Measurements from ENCODE around the gene CHAT.

CHAT gene

GRCh38 chr10:49596493-49596809 is 17.4 kb upstream of the CHAT start:
- in situ Hi-C loops (cut with MboI; ENCODE audit: low sequenced_read_pairs): loop anchor here (25.0 kb wide), 1 partner anchor 616 kb away; no protein-coding TSS in a partner anchor

- in situ Hi-C loops (cut with MboI; ENCODE audit: low sequenced_read_pairs): loop anchor here (25.0 kb wide), 1 partner anchor 615 kb away; no protein-coding TSS in a partner anchor
Observed at GRCh38 chr10:49596836-49597235, 17.0 kb upstream of the CHAT start.

- in situ Hi-C loops (cut with MboI; ENCODE audit: low sequenced_read_pairs): loop anchor here (25.0 kb wide), 1 partner anchor 615 kb away; no protein-coding TSS in a partner anchor
Observed at GRCh38 chr10:49597426-49598163, 16.2 kb upstream of the CHAT start.

- in situ Hi-C loops (cut with MboI; ENCODE audit: low sequenced_read_pairs): loop anchor here (25.0 kb wide), 1 partner anchor 614 kb away; no protein-coding TSS in a partner anchor
Observed at GRCh38 chr10:49598164-49598856, 15.5 kb upstream of the CHAT start.

DNA sequence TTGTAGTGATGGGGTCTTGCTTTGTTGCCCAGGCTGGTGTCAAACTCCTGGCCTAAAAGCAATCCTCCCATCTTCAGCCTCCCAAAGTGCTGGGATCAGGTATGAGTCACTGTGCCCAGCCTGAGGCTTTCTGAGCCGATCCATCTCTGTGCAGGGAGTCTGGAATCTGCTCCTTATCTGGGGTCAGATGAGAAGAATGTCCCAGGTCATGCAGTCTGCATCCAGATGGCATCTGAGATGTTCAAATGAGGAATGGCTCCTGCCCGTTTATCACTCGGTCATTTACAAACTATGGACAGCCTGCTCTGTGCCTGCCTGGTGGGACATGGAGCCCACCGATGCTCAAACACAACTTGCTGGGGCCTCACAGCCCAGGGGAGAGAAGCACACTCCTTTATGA is 14.9 kb upstream of the CHAT start:
- in situ Hi-C loops (cut with MboI; ENCODE audit: low sequenced_read_pairs): loop anchor here (25.0 kb wide), 1 partner anchor 613 kb away; no protein-coding TSS in a partner anchor

DNA sequence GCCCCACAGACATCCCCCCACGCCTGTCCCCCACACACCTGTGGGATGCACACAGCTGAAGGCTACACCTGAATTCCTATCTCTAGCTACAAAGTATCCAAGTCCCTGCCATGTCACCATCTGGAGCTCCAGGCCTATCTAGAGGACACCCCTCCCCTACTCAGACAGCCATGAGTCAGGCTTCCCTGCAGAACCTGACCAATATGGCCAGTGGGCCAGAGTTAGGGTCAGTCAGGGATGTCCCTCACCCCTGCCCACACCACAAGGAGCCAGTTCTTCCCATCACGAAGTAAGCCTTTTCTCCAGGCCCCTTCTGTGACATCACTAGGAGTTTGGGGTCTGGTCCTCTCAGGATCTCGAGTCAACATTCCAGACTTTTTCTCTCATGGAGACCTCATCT is 14.3 kb upstream of the CHAT start:
- in situ Hi-C loops (cut with MboI; ENCODE audit: low sequenced_read_pairs): loop anchor here (25.0 kb wide), 1 partner anchor 613 kb away; no protein-coding TSS in a partner anchor

DNA sequence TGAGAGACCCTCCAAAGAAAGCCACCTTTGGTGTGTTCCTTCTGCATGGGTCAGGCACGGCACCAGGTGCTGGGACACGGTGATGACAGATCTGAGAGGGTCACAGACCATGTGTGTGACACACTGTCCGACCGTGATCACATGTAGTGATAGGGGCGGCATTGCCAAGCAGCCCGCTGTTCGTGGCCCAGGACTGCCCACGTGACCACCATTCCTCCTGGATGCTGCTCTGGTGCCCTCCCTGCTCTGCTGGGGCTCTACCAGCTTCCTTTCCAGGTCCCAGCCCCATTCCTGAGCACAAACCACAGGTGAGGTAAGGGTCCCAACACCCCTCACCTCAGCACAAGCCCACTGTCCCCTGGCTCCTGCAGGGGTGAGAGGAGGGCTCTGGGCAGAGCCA is 13.8 kb upstream of the CHAT start:
- in situ Hi-C loops (cut with MboI; ENCODE audit: low sequenced_read_pairs): no loop called here

GRCh38 chr10:49600781-49601400 is 12.9 kb upstream of the CHAT start:
- in situ Hi-C loops (cut with MboI; ENCODE audit: low sequenced_read_pairs): no loop called here

- in situ Hi-C loops (cut with MboI; ENCODE audit: low sequenced_read_pairs): no loop called here
Observed at GRCh38 chr10:49601857-49602256, 12.0 kb upstream of the CHAT start.

DNA sequence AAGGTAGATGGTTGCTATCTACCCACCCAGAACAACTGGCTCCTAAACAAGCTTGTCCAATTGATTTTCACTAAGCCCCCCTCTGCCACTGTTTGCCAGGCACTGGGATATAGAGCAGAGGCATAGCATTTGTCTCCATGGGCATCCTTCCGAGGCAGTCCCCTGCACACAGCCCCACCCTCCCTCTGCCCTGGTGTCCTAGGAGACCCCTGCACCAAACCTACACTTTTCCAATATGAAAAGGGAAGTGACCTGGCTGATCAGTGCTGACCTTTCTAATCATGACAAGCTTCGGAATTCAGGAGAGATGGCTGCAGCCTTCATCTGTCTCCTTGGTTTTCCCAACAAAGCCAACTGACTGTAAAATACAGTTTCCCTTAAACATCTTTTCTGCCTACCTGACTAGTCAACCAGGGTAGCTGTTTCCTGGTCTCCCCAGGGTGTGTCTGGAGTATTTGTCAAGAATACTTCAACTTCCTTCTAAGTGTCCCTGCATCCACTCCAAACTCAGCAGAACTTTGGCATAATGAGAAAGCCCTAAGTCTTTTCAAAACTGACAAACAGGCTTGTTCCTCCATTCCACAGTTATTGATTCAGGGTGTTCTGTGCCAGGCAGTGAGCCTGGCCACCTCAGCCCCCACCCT is 11.3 kb upstream of the CHAT start:
- in situ Hi-C loops (cut with MboI; ENCODE audit: low sequenced_read_pairs): no loop called here

DNA sequence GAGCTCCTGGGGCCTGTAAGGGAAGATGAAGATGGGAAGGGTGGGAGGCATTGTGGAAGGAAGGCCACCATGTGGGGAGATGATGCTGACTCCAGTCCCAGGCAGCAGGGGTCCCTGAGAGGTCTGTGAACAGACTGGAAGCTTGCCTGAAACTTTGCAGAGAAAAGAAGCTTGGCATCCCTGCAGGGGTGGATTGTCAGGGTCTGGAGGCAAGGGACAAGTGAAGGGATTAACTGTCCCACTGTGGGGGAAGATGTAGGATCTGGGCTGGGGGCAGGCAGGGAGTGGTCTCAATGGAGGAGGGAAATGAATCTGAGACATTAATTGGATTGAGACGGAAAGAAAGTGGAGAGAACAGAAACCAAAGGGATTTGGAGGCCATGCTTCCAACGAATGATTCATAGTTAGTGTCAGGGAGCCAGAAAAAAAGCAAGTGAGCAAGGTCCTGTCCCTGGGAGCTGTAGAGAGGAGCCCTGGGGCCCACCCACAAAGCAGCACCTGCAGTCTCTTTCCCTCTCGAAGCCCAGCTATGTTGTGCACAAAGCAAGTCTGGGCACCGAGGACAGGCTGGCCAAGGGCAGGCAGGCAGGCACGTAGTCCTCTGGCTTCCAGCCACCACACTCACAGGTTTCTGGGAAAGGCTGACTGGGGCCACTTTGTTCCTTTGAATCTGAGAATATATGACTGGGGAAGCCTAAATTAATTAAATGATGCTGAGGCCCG is 8.5 kb upstream of the CHAT start:
- in situ Hi-C loops (cut with MboI; ENCODE audit: low sequenced_read_pairs): no loop called here

GRCh38 chr10:49605939-49606509 is 7.8 kb upstream of the CHAT start:
- in situ Hi-C loops (cut with MboI; ENCODE audit: low sequenced_read_pairs): no loop called here

DNA sequence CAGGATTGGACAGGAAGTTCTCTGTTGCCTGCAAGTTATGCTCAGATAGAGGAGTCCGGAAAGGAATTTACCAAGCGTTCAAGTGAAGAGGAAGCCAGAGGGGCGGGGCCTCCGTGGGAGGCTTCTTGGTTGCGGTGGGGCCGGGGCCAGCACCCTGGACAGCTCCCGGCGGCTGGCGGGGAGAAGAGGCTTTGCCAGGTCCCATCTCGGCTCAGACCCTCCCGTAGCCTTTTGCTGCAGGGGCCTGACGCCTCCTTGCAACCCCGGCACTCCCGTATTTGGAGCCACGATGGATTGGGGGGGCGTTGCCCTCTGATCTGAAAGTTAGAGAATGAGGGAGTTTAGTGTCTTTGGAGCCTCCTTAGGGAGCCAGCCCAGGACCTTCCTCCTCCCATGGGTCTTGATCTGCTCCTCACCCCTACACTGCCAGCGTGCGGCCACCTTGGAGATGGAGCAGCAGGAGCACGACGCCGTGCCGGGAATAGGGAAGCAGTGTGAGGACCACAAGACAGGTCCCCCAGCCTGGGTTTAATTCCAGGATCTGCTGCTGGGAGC is 6.8 kb upstream of the CHAT start:
- in situ Hi-C loops (cut with MboI; ENCODE audit: low sequenced_read_pairs): no loop called here

DNA sequence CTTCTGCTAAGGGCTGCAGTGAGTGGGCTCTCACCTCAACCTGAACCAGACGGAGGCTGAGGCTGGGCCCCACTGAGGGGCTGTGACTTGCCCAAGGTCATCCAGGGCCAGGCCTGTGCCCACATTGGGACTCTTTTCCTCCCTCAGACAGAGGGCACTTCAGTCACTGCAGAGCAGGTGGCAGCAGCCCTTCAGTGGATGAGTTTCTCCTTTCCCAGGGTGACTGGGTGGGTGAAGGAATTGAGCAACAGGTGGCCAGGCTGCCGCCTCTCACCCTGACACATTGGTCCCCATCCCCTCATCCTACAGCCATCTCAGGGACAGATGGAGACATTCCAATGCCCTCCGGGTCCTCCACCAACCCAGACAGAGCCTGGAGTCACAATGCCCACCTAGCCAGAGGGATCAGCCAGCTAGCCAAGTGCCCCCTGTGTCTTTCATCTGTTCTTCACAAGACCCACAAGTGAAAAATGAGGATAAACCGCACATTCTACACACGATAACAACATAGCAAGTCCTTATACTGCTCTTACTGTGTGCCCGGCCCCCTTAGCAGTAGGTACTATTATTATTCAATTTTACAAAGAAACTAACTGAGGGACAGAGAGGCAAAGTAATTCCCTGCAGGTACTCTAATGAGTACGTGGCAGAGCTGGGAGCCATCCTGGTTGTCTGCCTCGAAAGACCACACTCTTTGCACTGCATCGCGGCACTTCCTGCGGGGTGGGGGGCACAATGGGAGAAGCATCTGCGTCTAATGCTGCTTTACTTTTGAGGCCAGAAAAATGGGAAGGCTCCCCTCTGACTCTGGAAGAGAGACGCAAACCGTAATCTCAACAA is 5.5 kb upstream of the CHAT start:
- in situ Hi-C loops (cut with MboI; ENCODE audit: low sequenced_read_pairs): no loop called here

DNA sequence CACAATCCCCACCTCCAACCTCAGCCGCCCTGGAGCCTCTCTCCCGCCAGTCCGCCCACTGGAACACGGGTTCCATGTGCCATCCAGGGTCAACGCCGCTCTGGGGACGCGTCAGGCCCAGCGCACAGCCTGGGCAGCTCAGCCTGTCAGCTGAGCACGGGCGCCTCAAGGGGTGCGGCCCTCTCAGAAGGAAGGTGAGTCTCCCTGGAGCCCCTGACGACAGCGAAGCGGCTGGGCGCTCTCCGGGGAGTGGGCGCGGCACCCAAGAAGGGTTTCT is 4.9 kb upstream of the CHAT start:
- in situ Hi-C loops (cut with MboI; ENCODE audit: low sequenced_read_pairs): no loop called here

DNA sequence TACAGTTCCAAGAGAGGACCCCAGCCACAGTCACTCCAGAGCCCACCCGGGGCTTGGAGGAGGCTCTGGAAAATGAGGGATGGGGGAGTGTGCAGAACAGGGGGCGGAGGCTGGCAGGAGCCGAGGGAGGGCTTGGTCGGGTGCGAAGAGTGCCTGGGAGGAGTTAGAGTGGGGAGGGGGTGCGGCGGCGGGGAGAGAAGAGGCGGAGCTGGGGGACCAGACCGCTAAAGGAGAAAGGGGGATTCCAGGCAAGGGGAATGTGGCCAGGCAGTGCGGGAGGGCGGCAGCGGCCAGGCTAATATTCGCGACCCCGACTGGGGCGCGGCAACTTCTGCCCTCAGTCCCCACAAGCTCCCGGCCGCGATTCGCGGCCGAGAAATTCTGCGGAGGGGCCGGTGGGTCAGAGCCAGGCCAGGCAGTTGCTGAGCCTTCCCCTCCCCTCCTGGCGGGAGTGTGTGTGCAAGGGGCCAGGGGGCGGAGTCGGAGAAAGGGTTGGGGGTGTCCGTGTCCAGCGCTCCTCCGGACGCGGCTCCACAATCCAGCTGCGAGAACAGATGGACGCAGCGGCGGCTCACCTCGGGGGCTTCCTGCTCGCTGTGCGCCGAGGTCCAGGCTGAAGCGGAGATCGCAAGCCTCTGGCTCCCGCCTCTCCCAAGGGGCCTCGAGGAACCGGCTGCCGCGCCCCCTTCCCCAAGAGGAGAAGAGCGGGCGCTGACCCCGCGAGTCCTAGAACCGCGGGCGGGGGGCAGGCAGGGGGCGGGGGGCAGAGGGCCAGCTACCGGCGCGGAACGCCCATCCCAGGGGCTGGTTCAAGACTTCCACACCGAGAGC is 4.3 kb upstream of the CHAT start:
- in situ Hi-C loops (cut with MboI; ENCODE audit: low sequenced_read_pairs): no loop called here

DNA sequence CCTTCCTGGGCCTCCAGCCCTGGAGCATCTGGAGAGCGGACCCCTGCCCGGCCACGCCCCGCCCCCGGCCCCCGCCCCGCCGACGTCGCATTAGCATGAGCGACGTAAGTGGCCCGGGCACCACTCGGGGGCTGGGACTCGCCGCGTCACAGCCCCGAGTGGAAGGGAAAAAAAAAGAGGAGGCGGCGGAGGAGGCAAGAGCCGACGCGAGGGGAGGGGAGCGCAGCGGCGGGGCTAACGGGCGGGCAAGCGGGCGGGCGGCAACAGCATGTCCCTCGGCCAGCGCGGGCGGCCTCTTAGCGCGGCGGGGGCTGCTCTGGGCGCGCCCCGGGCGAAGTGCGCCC is 3.8 kb upstream of the CHAT start, which contains the start of gene SLC18A3:
TSS of gene SLC18A3 (plus strand) at position 197 of the 344 bp plus-strand sequence. CDS start 431 bp downstream, outside the sequence.
- in situ Hi-C loops (cut with MboI; ENCODE audit: low sequenced_read_pairs): no loop called here

DNA sequence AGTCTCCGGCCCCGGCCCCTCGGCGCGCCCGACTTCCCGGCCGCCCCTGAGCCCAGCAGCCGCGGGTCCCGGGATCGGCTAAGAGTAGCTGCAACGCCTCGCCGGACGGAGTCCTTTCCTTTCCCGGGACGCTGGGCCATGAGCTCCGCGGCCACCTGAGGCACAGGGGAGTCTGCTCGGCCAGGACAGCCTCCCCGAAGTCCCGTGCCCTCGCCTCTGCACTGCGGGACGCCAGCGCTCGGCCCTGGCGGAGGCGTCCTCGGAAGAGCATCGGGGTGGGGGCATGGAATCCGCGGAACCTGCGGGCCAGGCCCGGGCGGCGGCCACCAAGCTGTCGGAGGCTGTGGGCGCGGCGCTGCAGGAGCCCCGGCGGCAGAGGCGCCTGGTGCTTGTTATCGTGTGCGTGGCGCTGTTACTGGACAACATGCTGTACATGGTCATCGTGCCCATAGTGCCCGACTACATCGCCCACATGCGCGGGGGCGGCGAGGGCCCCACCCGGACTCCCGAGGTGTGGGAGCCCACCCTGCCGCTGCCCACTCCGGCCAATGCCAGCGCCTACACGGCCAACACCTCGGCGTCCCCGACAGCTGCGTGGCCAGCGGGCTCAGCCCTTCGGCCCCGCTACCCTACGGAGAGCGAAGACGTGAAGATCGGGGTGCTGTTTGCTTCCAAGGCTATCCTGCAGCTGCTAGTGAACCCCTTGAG is 3.2 kb upstream of the CHAT start:
- in situ Hi-C loops (cut with MboI; ENCODE audit: low sequenced_read_pairs): no loop called here
